ENCODE measurements around the gene PRDM5. TPM values are rescaled to one million over a fixed set of nuclear protein-coding genes. Genes with fewer than 3 reads are reported as not detected.

The PRDM5 gene
- total and polyA plus RNA-seq, 2 of the 13 experiments (the other 11 are each of a cell fraction or from before 2014, with no cell fraction given), result not detected

- TF ChIP-seq TRAFD1 (CRISPR knock-in tag; IDR thresholded peaks at IDR 0.05; ENCODE audit: borderline replicate concordance) (no peak), HES4 (CRISPR knock-in tag; IDR thresholded peaks at IDR 0.05; ENCODE audit: borderline replicate concordance) (no peak), RFXANK (CRISPR knock-in tag; IDR thresholded peaks at IDR 0.05) (no peak), CHD4 (IDR thresholded peaks at IDR 0.05; ENCODE audit: borderline replicate concordance, low read length) (no peak), ZNF614 (CRISPR knock-in tag; IDR thresholded peaks at IDR 0.05; ENCODE audit: borderline replicate concordance) (no peak), CEBPB (IDR thresholded peaks at IDR 0.05; ENCODE audit: borderline replicate concordance, low read depth, low read length) (no peak), THAP11 (CRISPR knock-in tag; IDR thresholded peaks at IDR 0.05) (no peak), MXI1 (IDR thresholded peaks at IDR 0.05; ENCODE audit: borderline replicate concordance, low read depth, low read length) (no peak), PLSCR1 (CRISPR knock-in tag; IDR thresholded peaks at IDR 0.05; ENCODE audit: borderline replicate concordance) (no peak)
Measured at GRCh38 chr4:120733968-120734367, 188.6 kb downstream of the PRDM5 start (continued).

GRCh38 chr4:120733054-120733453 is 189.5 kb downstream of the PRDM5 start:
- Histone ChIP-seq H3K27me3 (ENCODE audit: control insufficient read depth in 1 of 2, insufficient read depth in 2 of 2, low read length in 2 of 2) (no peaks in the 10 kb centered on the region), H2AFZ (ENCODE audit: low read length) (no peak overlapping the region), H3K4me3 (replicated peaks in 1 of 3; ENCODE audit: insufficient read depth in 1 of 3, low read depth in 2 of 3, low read length in 3 of 3) (no peak overlapping the region), H3K9ac (ENCODE audit: insufficient read depth, low read depth, low read length) (no peak overlapping the region), H3K4me2 (ENCODE audit: low read depth, low read length) (no peak overlapping the region), H3K79me2 (ENCODE audit: insufficient read depth, low read length) (no peaks in the 10 kb centered on the region), H3K36me3 (replicated peaks in 1 of 2; ENCODE audit: control insufficient read depth in 1 of 2, insufficient read depth in 2 of 2, low read length in 2 of 2) (no peaks in the 10 kb centered on the region), H4K20me1 (ENCODE audit: insufficient read depth, low read length) (no peaks in the 10 kb centered on the region), H3K27ac (ENCODE audit: extremely low read length, insufficient read depth, low read length) (no peak overlapping the region), H3K4me1 (ENCODE audit: insufficient read depth, low read length) (no peaks in the 10 kb centered on the region), H3K9me3 (ENCODE audit: low read length) (no peaks in the 10 kb centered on the region)
- no peak for FAIRE-seq
- no TSS peak for BruUV-seq (replicated peaks)
- 0% methylated on average over 2 of the region's 2 CpGs for WGBS (ENCODE audit: low lambda C conversion rate)
- intact Hi-C loops (cut with micrococcal nuclease; ENCODE audit: unreplicated experiment) (no loop called here), in situ Hi-C loops (cut with HindIII; ENCODE audit: extremely low pct_ligation_motif_present, low pct_unique_long_range_greater_than_20kb) (no loop called here)
- TF ChIP-seq SMAD9 (CRISPR knock-in tag; IDR thresholded peaks at IDR 0.05) (no peak), ATF7-NPFF (CRISPR knock-in tag; IDR thresholded peaks at IDR 0.05; ENCODE audit: low read depth) (no peak), LCORL (IDR thresholded peaks at IDR 0.05) (no peak), LCORL (CRISPR knock-in tag; IDR thresholded peaks at IDR 0.05) (no peak), ZNF253 (CRISPR knock-in tag; IDR thresholded peaks at IDR 0.05; ENCODE audit: borderline replicate concordance) (no peak), ZNF615 (CRISPR knock-in tag; IDR thresholded peaks at IDR 0.05; ENCODE audit: borderline replicate concordance) (no peak), SP2 (CRISPR knock-in tag; IDR thresholded peaks at IDR 0.05) (no peak)
- ATAC-seq, result no peak
- ChIA-PET POLR2A (no interaction called here), CTCF (ENCODE audit: low intra/inter-chr PET ratio, low total read pairs) (no interaction called here)
- no peak for DNase-seq (ENCODE audit: low spot score)
